CD4-positive, CD25-positive, alpha-beta regulatory T cell (primary cell): Measurements from ENCODE around the gene ISG15. TPM values are rescaled to one million over a fixed set of nuclear protein-coding genes. Genes with fewer than 3 reads are reported as not detected.

Source experiments
- ATAC-seq, 2 donors: fragments of 150-1000 bp; cut with Tn5 transposase; one replicate each; pipeline ENCODE4 v1.10.0; 2021; ENCODE audit warnings: low read depth in 2 of 2, moderate number of reproducible peaks in 2 of 2, moderate library complexity in 1 of 2
- DNase-seq, 3 donors: peaks; one replicate each; pipeline versions ENCODE4 v3.0.0 to v3.0.0-alpha.2; 2012 to 2022; ENCODE audit warnings: mixed read lengths in 1 of 3
- H3K27ac ChIP-seq: one replicate; pipeline ENCODE4 v1.7.0; 2013; ENCODE audit warnings: mild to moderate bottlenecking, low read length; ENCODE audit not compliant: insufficient read depth, poor library complexity, severe bottlenecking
- H3K27me3 ChIP-seq: one replicate; pipeline ENCODE4 v1.7.0; 2013; ENCODE audit warnings: low read length; ENCODE audit not compliant: control insufficient read depth, insufficient read depth
- H3K36me3 ChIP-seq: one replicate; pipeline ENCODE4 v1.7.0; 2013; ENCODE audit warnings: mild to moderate bottlenecking, low read length, moderate library complexity; ENCODE audit not compliant: control insufficient read depth, insufficient read depth
- H3K4me1 ChIP-seq: 2 replicates; pipeline ENCODE4 v1.7.0; 2013; ENCODE audit warnings: mild to moderate bottlenecking, low read length; ENCODE audit not compliant: insufficient read depth, control insufficient read depth, poor library complexity, severe bottlenecking
- H3K4me3 ChIP-seq: one replicate; pipeline ENCODE4 v1.7.0; 2013; ENCODE audit warnings: low read depth, mild to moderate bottlenecking, low read length, moderate library complexity
- H3K9me3 ChIP-seq, 2 experiments: 1 replicate in 1 of 2; 2 replicates in 1 of 2; pipeline ENCODE4 v1.7.0; 2013; ENCODE audit warnings: low read length in 2 of 2, mild to moderate bottlenecking in 1 of 2, moderate library complexity in 1 of 2; ENCODE audit not compliant: control insufficient read depth in 2 of 2
- H3K27ac Mint-ChIP-seq, 3 donors: one replicate each; pipeline ENCODE4 v1.8.0; 2020 to 2022; ENCODE audit warnings: mild to moderate bottlenecking in 3 of 3, mixed read lengths in 3 of 3, moderate library complexity in 2 of 3
- H3K27me3 Mint-ChIP-seq: one replicate; pipeline ENCODE4 v1.8.0; 2022; ENCODE audit warnings: mild to moderate bottlenecking, mixed read lengths
- H3K36me3 Mint-ChIP-seq: one replicate; pipeline ENCODE4 v1.8.0; 2020; ENCODE audit warnings: mixed read lengths
- H3K4me1 Mint-ChIP-seq, 4 donors: one replicate each; pipeline ENCODE4 v1.8.0; 2020 to 2022; ENCODE audit warnings: mixed read lengths in 4 of 4, mild to moderate bottlenecking in 1 of 4
- H3K4me3 Mint-ChIP-seq, 4 donors: one replicate each; pipeline ENCODE4 v1.8.0; 2020 to 2022; ENCODE audit warnings: mild to moderate bottlenecking in 4 of 4, mixed read lengths in 4 of 4, moderate library complexity in 3 of 4
- H3K9me3 Mint-ChIP-seq, 7 donors: one replicate each; pipeline ENCODE4 v1.8.0; 2020 to 2022; ENCODE audit warnings: mixed read lengths in 7 of 7, mild to moderate bottlenecking in 3 of 7, moderate library complexity in 2 of 7
- polyA plus RNA-seq, 4 donors: library from polyadenylated mRNA; unstranded; fragments of 300-500 nt; fragmentation: Illumina TruSeq; gene quantifications; one replicate each; pipeline ENCODE4 v1.2.3, GENCODE V29; 2021
- total RNA-seq: library from RNA; stranded (reverse); gene quantifications from one replicate; pipeline ENCODE4 v1.2.3, GENCODE V29; 2022

ISG15 gene
- total and polyA plus RNA-seq, 5 donors from 2014 or later: 76.7 to 489 (median 252) TPM

DNA sequence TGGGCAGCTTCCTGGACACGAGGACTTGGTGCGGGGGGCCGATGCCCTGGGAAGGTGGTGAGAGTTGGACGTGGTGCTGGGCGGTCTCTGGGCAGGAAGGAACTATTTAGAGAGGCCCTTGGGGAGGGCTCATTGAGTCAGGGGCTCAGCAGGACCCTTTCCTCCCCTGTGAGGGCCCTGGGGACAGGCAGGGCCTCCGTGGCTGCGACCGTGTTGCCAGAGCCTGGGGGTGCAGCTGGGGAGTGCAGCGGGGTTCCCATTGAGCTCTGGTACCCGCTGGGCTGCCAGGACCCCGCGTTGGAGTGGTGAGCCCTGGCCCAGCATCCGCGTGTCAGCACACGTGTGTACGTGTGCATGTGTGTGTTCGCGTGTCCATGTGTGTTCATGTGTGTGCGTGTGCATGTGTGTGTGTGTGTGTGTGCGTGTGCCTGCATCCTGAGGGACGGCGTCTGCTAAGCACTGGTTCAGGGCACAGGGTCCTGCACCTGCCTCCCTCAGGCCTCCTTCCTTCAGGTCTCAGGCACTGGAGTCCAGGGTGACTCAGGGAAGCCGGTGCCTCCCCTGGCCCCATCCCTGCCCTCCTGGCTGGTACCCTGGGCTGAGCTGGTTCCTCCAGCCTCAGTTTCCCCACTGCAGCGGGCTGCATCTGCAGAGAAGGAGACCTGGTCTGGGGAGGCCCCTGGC lies 50.1 kb downstream of the ISG15 start:
- no peak for ATAC-seq
- Mint-ChIP-seq H3K27me3 (peaks cover 17% of the 10 kb centered on the region), H3K4me3 (peak overlapping the region in 1 of 4 donors; percentile 38), H3K27ac (peak overlapping the region in 1 of 3 donors; percentile 5), H3K4me1 (peaks cover 0 to 21% (median 2%) of the 10 kb centered on the region in 4 donors), H3K36me3 (no peaks in the 10 kb centered on the region), H3K9me3 (no peaks in the 10 kb centered on the region)
- H3K27me3 ChIP-seq: no peaks in the 10 kb centered on the region
- H3K36me3 ChIP-seq: no peaks in the 10 kb centered on the region
- DNase-seq: no peak
- H3K4me3 ChIP-seq: no peak overlapping the region
- H3K27ac ChIP-seq: no peak overlapping the region
- peaks cover 41% of the 10 kb centered on the region for H3K4me1 ChIP-seq
- no peaks in the 10 kb centered on the region for H3K9me3 ChIP-seq

Other genes starting within 250 kb of the ISG15 start
- not detected for gene SAMD11, start 89.6 kb upstream of the ISG15 start, total RNA-seq
- under 1 TPM in 2 of 4 donors, not detected in 2; 0.14 to 0.31 TPM for gene SAMD11, start 89.6 kb upstream of the ISG15 start, polyA plus RNA-seq
- 54.0 TPM for gene NOC2L, start 54.2 kb upstream of the ISG15 start, total RNA-seq
- 10 to 100 TPM; 36.8 to 56.6 (median 53.5) TPM for gene NOC2L, start 54.2 kb upstream of the ISG15 start, polyA plus RNA-seq
- gene KLHL17, start 52.9 kb upstream of the ISG15 start, total RNA-seq: 28.4 TPM
- gene KLHL17, start 52.9 kb upstream of the ISG15 start, polyA plus RNA-seq: 1 to 10 TPM; 1.5 to 1.6 (median 1.6) TPM
- 2.5 TPM for gene PLEKHN1, start 47.0 kb upstream of the ISG15 start, total RNA-seq
- gene PLEKHN1, start 47.0 kb upstream of the ISG15 start, polyA plus RNA-seq: under 1 TPM in 2 of 4 donors, not detected in 2; 0.39 to 0.61 TPM
- gene PERM1, start 31.4 kb upstream of the ISG15 start, total RNA-seq: not detected
- not detected for gene PERM1, start 31.4 kb upstream of the ISG15 start, polyA plus RNA-seq
- 25.9 TPM for gene HES4, start 13.4 kb upstream of the ISG15 start, total RNA-seq
- 1 to 10 TPM in 2 of 4 donors, under 1 TPM in 1, not detected in 1; 0.21 to 1.3 (median 1.1) TPM for gene HES4, start 13.4 kb upstream of the ISG15 start, polyA plus RNA-seq
- gene AGRN, start 6.6 kb downstream of the ISG15 start, total RNA-seq: 4.2 TPM
- under 1 TPM in 3 of 4 donors, not detected in 1; 0.06 to 0.38 (median 0.21) TPM for gene AGRN, start 6.6 kb downstream of the ISG15 start, polyA plus RNA-seq
- gene RNF223, start 60.8 kb downstream of the ISG15 start, total RNA-seq: not detected
- gene RNF223, start 60.8 kb downstream of the ISG15 start, polyA plus RNA-seq: not detected
- 20.0 TPM for gene C1orf159, start 102.6 kb downstream of the ISG15 start, total RNA-seq
- gene C1orf159, start 102.6 kb downstream of the ISG15 start, polyA plus RNA-seq: 1 to 10 TPM; 3.0 to 6.3 (median 4.7) TPM
- not detected for gene TTLL10, start 160.4 kb downstream of the ISG15 start, total RNA-seq
- not detected for gene TTLL10, start 160.4 kb downstream of the ISG15 start, polyA plus RNA-seq
- gene TNFRSF18, start 193.1 kb downstream of the ISG15 start, total RNA-seq: 47.8 TPM
- 10 to 100 TPM; 17.4 to 54.5 (median 25.2) TPM for gene TNFRSF18, start 193.1 kb downstream of the ISG15 start, polyA plus RNA-seq
- gene TNFRSF4, start 200.7 kb downstream of the ISG15 start, total RNA-seq: 65.8 TPM
- gene TNFRSF4, start 200.7 kb downstream of the ISG15 start, polyA plus RNA-seq: 10 to 100 TPM; 19.0 to 50.2 (median 32.2) TPM
- gene SDF4, start 218.5 kb downstream of the ISG15 start, total RNA-seq: 165 TPM
- gene SDF4, start 218.5 kb downstream of the ISG15 start, polyA plus RNA-seq: 100 to 1,000 TPM in 2 of 4 donors, 10 to 100 TPM in 2; 70.3 to 113 (median 91.6) TPM
- gene B3GALT6, start 218.7 kb downstream of the ISG15 start, total RNA-seq: 10.0 TPM
- gene B3GALT6, start 218.7 kb downstream of the ISG15 start, polyA plus RNA-seq: 10 to 100 TPM in 1 of 4 donors, 1 to 10 TPM in 3; 4.0 to 11.5 (median 7.3) TPM
- 6.2 TPM for gene C1QTNF12, start 233.2 kb downstream of the ISG15 start, total RNA-seq
- gene C1QTNF12, start 233.2 kb downstream of the ISG15 start, polyA plus RNA-seq: under 1 TPM in 1 of 4 donors, not detected in 3; 0.39 TPM